Activated naive CD8-positive, alpha-beta T cell treated with anti-CD3 and anti-CD28 coated beads, Interleukin-2, amount 50 U/mL, for 16 hours (primary cell): ENCODE results near the gene DDX10.
"Not testable (repeated sequence)": the region's sequence is repeated elsewhere in the genome, so short reads cannot be mapped to it uniquely, and the experiment has no call there.

Experiments used
- DNase-seq: peaks from one replicate; pipeline ENCODE4 v3.0.0-alpha.2; 2020; ENCODE audit warnings: low read depth, low spot score

Gene DDX10

DNA sequence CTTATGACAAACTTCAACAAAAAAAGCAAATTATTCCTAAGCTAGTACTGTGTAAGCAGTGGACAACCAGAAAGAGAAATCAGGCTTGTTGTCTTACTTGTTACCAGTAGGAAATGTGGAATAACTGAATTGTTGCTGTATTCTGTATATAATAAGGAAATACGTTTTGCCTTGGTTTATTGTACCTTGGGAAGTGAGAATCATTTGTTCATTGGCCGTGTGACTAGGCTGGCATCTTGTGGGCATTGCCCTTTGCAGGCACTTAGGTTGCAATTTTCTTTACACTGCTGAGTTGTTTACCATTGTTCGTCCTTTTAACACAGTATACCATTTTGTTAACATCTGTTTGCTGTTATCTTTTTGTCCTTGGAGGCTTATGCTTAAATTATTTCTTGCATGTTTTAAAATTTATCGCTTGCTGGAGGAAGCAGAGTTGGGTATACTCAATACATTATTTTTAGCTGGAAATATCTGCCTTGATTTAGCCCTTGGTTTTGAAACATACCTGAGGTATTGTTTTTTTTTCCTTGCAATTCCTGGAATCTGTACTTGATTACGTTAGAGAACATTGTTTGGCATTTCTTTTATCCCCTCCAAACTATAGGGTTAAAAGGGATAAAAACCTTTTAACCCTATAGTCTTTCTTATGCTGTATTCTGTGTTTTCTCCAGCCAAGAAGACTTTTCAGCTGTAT lies 109.3 kb downstream of the DDX10 start:
- no peak for DNase-seq

DNA sequence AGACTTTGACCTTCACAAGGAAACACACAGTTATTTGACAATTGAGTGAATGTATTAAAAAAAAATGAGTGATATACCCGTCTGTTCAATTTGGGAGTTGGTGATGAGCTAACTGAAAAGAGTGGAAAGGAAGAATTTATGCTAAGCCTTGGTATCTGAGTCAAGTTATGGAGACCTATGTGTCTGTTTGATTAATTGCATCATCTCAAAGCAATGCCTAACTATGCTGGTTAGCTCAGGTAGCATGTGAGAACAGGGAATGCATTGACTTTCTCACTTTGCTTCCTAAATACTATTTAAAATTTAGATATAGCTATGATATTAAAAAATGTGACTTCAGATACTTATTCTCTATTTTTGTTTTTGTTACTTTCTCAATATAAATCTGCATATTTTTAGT lies 110.5 kb downstream of the DDX10 start:
- no peak for DNase-seq

DNA sequence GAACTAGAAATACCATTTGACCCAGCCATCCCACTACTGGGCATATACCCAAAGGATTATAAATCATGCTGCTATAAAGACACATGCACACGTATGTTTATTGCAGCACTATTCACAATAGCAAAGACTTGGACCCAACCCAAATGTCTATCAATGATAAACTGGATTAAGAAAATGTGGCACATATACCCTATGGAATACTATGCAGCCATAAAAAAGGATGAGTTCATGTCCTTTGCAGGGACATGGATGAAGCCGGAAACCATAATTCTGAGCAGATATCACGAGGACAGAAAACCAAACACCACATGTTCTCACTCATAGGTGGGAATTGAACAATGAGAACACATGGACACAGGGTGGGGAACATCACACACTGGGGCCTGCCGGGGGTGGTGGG lies 114.3 kb downstream of the DDX10 start:
- DNase-seq, result not testable (repeated sequence)

DNA sequence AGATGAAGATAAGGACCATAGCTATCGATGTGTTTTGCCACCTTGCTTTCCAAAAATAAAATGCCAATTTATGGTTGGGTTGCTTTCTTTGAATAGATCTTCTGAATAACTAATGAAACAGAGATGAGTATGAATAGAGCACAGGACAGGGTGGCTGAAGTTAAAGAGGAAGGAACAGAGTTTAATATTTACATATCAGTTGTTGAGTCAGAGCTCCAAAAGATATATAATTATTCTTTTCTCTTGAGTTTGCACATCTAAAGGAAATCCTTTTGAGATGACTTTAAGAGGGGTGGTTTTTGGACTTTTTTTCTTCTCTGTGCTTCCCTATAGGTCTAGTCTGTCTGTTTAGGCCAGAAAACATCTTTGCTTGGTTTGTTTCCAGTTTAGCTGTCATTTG lies 115.2 kb downstream of the DDX10 start:
- no peak for DNase-seq

DNA sequence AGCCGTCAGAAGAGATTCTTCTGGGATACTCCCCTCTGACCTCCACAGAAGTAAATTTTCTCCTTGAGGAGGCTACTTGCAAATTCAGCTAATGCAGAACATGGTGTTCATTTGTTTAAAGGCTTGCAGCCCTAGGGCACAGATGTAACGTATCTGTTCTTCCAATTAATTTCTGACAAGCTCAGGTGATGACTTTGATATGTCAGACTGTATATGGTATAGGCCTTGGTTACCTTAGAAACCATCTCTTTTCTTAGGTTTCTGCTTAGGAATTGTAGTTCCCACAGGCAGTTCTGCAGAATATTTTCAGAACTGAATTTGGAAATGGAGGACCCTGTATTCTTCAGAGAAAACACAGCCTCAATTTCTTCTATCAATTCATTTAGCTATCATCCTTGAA lies 117.1 kb downstream of the DDX10 start:
- no peak for DNase-seq

DNA sequence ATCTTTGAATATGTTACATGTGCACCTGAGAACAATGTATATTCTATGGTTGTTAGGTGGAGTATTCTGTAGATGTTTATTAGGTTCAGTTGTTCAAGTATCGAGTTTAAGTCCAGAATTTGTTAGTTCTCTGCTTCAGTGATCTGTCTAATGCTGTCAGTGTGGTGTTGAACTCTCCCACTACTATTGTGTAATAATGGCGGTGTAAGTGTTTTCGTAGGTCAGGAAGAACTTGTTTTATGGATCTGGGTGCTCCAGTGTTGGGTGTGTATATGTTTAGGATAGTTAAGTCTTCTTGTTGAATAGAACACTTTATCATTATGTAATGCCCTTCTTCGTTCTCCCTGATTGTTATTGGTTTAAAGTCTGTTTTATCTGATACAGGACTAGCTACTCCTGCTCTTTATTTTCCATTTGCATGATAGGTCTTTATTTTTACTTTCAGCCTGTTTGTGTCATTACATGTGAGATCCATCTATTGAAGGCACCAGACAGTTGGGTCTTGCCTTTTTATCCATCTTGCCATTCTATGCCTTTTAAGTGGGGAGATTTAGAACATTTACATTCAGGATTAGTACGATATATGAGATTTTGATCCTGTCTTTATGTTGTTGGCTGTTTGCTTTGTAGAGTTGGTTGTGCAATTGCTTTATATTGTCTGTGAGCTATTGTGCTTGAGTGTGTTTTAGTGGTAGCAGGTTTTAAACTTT lies 121.6 kb downstream of the DDX10 start:
- DNase-seq, result no peak

DNA sequence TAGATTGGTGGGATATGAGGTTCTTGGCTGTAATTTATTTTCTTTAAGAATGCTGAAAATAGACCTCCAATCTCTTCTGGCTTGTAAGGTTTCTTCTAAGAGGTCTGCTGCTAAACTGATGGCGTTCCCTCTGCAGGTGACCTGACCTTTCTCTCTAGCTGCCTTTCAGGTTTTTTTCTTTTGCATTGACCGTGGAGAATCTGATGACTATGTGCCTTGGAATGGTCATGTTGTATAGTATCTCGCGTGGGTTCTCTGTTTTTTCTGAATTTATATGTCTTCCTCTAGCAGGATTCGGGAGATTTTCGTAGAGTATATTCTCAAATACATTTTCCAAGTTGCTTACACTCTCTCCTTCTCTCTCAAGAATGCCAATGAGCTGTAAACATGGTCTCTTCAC lies 122.2 kb downstream of the DDX10 start:
- no peak for DNase-seq

DNA sequence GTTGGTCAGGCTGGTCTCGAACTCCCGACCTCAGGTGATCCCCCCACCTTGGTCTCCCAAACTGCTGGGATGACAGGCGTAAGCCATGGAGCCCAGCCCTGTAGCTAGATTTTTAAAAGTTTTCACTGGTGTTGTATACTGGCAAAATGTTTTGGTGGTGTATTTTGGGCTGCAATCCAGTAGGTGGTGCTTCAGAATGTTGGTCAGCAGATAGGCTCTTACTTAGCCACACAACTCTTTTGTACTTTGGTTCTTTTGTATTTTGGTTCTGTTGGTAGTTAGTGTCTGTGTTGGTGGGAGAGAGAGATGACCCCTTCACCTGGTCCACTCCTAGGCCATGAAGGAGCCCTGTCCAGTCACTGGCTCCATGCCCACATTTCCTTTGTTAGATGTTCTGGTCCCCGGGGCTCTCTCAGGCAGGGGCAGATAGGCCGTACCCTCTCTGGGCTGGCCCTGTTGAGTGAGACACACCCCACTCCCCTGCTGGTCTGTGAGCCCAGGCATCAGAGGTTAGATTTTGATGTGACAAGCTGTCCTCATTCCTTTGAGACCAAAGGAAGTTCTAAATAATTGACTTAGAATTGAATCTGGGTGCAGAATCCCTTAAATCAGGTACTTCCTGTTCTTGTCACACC lies 123.8 kb downstream of the DDX10 start:
- DNase-seq, result no peak

DNA sequence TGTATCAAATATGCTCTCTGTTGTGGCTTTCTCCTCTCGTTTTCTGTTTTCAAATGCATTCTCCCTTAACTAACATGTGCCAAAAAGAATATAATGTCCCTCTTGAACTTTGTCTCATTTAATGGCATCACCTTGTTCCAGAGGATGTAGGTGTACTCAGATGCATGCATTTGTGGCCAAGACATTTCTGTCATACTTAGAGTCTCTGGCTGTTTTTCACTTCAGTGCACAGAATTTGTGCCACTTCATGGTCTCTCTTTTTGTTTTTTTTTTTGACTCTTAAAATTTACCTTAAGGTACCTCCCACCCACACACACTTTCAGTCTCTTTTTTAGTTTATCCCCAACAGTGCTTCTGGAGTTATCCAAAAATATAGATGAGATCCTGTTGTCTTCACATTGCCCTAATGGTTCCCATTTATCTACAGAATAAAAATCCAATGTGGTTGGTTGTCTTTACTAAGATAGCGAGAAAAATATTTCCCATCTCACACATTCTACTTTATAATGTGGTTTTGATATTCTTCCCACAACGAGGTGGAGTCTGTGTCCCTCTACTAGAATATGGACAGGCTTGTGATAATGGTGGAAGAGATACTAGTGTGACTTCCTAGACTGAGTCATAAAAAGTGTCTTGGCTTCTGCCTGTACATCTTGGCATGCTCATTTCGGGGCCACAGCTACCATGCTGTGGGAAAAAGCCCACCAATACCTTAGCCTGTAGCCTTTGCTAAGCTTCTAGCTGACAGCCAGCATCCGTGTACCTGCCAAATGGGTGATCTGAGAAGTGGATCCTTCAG lies 125.8 kb downstream of the DDX10 start:
- no peak for DNase-seq

DNA sequence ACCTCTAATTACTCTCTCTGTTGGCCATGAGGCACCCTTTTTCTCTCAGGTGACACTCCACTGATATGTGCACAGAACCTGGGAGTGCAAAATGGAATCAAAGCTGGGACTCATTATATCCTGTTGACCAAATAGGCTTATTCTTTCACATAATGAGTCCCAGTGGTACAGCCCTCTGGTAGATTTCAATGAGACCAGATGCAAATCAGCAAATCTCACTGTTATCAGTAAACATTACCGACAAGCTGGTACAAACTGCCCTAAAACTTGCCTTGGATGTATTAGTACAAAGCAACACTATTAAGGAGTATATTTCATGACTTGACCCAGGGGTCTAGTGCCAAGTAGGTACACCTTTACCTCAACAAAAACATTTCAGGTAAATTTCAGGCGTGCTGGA lies 128.3 kb downstream of the DDX10 start:
- DNase-seq, result no peak

DNA sequence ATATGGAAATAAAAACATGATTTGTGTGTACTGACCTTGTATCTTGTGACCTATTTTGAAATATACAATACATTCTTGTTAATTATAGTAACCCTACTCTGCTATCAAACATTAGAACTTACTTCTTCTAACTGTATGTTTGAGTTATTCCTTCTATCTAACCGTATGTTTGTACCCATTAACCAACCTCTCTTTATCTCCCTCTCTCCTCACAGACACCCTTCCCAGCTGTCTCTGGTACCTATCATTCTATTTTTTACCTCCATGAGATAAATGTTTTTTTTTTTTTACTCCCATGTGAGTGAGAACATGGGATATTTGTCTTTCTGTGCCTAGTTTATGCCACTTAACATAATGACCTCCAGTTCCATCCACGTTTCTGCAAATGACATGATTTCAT lies 128.7 kb downstream of the DDX10 start:
- no peak for DNase-seq

DNA sequence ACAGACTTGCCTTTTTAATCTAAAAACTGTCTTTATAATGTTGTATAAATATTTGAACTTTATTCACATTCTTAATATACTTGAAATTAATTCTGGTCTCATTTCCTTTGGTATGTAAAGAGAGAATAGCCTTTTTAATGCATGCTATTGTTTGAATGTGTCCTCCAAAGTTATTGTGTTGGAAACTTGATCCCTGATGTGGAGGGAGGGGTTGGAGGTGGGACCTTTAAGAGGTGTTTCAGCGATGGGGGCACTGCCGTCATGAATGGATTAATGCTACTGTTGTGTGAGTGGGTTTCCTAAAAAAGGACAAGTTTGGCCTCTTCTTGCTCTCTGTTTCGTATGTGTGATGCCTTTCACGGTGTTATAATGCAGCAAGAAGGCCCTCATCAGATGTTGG lies 131.7 kb downstream of the DDX10 start:
- no peak for DNase-seq

DNA sequence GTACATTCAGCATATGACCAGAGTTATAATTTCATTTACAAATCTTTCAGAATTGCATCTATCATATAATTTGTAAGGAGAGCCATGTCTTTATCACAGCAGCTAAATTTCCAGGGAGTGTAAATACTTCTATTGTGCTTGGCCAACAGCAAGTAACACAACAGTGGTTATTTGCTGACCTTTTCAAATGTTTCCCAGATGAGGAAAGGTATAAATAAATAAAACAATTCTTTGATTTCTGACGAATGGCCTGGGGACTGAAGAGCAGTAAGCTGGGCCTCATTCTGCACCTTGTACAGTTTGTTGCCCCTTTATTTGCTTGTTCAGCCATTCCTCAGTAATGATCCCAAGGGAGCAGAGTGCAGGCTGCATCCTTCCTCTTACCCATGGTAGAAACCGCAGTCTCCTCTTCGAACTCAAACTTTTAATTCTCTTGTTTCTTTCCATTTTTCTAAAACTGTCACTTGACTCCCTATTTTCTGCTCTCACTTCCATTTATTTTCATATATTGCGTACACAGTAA lies 132.8 kb downstream of the DDX10 start:
- DNase-seq, result no peak

DNA sequence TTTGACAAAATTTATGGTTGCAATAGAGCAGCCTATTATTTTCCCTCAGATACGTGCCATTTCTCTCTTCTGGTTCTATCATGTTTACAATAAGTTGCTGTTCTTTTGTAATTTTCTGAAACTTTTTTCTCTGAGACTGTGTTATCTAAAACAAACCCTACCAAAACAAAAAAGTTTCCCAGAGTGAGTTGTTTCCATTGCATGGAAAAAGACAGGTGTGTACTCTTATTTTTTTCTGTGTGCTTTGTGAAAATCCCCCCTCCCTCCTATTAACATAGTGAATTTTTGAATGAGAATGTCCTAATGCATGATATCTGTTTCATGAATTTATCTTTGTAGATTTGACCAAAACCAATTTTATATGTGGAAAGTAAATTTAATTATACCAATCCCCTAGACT lies 137.6 kb downstream of the DDX10 start:
- no peak for DNase-seq

DNA sequence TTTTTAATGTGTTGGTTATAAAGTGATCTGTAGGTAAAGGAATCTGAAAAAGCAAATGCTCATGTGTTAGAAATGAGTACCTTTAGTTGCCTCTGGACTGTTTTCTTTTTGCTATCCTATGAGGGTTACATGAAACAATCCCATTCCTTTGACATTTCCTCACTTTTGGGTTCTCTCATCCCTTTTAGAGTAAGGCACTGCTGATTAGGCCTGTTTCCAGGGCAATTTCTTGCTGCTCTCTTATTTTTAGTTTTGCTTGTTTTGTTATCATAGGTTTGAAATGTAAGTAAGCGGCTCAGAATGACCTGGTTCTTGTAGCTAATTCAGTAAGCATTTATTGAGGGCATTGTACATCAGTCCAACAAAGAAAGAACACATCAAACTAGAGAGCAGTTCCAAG lies 138.9 kb downstream of the DDX10 start:
- no peak for DNase-seq

DNA sequence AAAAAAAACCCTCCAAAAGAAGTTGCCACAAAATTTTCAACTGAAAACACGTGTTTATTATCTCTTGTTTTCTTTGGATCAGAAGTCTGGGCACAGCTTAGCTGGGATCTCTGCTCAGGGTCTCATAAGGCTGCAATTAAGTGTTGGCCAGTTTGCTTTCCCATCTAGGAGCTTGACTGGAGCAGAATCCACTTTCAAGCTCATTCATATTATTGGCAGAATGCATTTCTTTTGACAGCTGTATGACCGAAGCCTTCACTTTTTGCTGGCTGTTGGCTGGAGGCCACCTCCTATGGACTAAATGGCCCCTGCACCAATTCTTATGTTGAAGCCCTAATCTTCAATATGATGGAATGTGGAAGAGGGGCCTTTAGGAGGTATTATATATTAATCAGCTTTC lies 139.6 kb downstream of the DDX10 start:
- no peak for DNase-seq

DNA sequence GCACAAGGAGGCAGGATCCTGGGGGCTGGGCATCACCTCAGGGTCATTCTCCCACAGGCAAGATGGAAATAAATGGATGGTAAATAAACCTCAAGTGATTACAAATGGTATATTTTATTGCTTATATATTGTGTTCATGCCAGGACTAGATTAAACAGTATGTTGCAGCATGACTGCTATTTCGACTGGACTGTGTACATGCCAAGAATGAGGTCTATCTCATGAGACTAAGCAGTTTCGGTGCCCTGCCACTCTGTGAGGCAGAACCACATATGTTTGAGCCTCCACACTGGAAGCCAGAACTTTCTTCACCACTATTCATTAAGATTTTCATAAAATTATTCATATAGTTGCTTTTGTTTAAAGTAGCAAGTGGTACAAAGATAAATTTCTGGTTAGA lies 140.2 kb downstream of the DDX10 start:
- no peak for DNase-seq

DNA sequence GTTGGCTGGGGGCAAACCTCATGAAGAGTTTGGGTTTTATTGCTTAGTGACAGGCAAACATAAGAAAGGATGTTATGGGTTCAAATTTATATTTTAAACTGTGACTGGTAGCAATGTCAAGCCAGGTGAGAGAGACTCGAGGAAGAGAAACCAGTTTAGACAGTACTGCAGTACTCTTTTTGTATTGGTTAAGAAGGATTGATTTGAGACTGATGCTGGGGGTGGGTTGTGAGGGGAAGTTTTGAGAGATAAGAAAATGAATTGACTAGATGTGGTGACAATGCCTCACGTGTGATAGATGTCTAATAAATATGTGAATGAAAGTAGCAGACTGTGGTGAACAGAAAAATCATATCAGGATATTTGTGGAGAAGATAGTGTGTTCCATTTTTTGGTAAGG lies 142.4 kb downstream of the DDX10 start:
- DNase-seq, result no peak

DNA sequence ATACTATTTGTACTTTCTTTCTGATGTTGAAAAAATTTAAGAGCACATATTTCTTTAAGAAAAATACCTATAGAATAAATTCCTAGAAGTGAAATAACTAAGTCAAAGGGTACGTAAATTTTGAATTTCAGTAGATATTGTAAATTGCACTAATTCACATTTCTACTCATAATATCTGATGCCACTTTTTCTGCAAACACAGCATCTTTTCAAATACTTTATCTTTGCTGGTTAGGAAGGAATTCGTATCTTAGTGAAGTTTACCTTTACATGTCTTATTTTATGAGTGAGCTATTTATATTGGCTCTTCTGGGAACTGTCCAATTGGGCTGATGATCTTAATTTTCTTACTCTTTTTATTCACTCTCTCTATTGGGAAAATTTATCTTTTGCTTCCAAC lies 148.2 kb downstream of the DDX10 start:
- DNase-seq, result no peak

DNA sequence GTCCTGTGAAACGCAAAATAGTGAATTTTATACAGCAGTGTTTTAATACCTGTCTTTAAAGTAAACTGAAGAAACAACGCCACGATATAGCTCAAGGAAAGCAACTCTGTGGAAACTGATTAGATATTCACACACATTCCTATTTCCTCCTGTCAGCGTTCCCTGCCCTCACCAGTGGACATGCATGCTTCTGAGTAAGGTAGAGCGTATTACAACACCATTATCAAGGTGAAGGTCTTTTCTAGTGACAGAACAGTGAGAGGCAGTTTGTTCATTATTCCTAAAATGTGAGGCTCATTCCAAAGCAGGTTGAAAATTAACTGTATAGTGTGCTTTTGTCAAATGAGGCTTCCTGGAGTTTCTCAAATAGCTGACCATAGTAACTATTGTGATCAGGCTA lies 153.1 kb downstream of the DDX10 start:
- no peak for DNase-seq

DNA sequence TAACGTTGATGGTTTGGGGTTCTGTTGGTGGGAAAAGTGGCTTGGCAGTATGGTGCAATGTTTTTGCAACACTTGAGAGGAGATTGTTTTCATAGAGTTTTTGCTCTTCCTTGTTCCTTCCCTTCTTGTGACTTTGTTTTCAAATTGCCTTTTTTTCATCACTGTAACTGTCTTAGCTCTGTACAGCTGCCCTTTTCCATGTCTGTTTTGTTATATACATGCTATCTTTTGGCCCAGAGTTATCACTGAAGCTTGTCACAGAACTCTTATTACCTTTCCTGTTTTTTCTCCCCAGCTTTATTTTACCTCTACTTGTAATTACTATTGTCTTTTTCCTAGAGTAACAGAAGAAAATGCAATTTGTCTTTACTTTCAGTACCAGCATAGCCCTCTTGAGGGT lies 154.1 kb downstream of the DDX10 start:
- no peak for DNase-seq

DNA sequence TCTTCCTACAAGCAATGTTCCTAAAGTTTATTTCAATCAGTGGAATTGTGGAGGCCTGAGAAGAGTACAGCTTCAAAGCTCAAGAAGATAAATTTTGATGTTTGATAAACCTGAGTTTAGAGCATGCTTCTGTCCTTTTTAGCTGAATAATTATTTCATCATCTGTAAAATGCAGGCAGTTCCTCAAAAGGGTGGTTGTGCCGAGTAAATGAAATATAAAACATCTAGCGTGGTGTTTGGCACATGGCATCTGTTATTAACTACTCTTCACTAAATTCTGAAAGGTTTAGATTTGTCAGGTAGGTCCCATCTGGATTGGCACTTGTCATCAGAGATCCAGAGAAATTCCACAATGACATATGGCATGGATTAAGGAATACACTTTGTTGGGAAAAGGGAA lies 155.1 kb downstream of the DDX10 start:
- no peak for DNase-seq
